H1 (cell line): ENCODE data around the gene PDIA3. TPM values are rescaled to one million over a fixed set of nuclear protein-coding genes. Genes with fewer than 3 reads are reported as not detected.

Experiments used
- CTCF ChIA-PET: fragments of 300-600 bp; sonication (Branson Sonifier 250); formaldehyde crosslinking; loops from one replicate; lab custom pipeline; 2021; ENCODE audit not compliant: partially characterized antibody; lab: Charles Lee
- POLR2A ChIA-PET: fragments of 300-600 bp; sonication (Branson Sonifier 250); formaldehyde crosslinking; loops from one replicate; lab custom pipeline; 2021; ENCODE audit warnings: inconsistent platforms; ENCODE audit not compliant: partially characterized antibody; lab: Charles Lee
- DNase-seq, 2 experiments: peaks; one replicate each; pipeline versions ENCODE4 v3.0.0 to v3.0.0-alpha.2; 2010 to 2022; ENCODE audit warnings: low spot score in 2 of 2, low read depth in 1 of 2, mixed read lengths in 1 of 2
- FAIRE-seq: peaks from 2 replicates; lab custom pipeline; 2011; peaks lifted over from hg19 to GRCh38; lab: Jason Lieb, UNC
- H2AFZ ChIP-seq: 2 replicates; pipeline ENCODE4 v1.8.1; 2012; ENCODE audit warnings: low read length, inconsistent platforms
- H2AK5ac ChIP-seq: 2 replicates; pipeline ENCODE4 v1.6.1; 2013; ENCODE audit warnings: low read depth, low read length
- H2BK120ac ChIP-seq: replicated peaks from 2 replicates; pipeline ENCODE3; 2013; ENCODE audit warnings: low read depth, low read length, inconsistent platforms
- H2BK12ac ChIP-seq: 2 replicates; pipeline ENCODE4 v1.6.1; 2013; ENCODE audit warnings: low read depth, low read length
- H2BK15ac ChIP-seq: 2 replicates; pipeline ENCODE4 v1.6.1; 2013; ENCODE audit warnings: low read length
- H2BK20ac ChIP-seq: 2 replicates; pipeline ENCODE4 v1.6.1; 2013; ENCODE audit warnings: low read length
- H2BK5ac ChIP-seq: 2 replicates; pipeline ENCODE4 v1.6.1; 2013; ENCODE audit warnings: low read depth, low read length
- H3K14ac ChIP-seq: 2 replicates; pipeline ENCODE4 v1.6.1; 2013; ENCODE audit warnings: inconsistent platforms; ENCODE audit not compliant: insufficient read length
- H3K18ac ChIP-seq: 2 replicates; pipeline ENCODE4 v1.6.1; 2013; ENCODE audit warnings: low read length; ENCODE audit errors: extremely low read depth
- H3K23ac ChIP-seq: 2 replicates; pipeline ENCODE4 v1.6.1; 2013; ENCODE audit warnings: inconsistent platforms; ENCODE audit not compliant: insufficient read length
- H3K23me2 ChIP-seq: 2 replicates; pipeline ENCODE4 v1.6.1; 2013; ENCODE audit warnings: low read depth, low read length
- H3K27ac ChIP-seq: 2 replicates; pipeline ENCODE4 v1.6.1; 2011; ENCODE audit warnings: low read depth, low read length, inconsistent platforms
- H3K27me3 ChIP-seq, 4 experiments: replicated peaks in 1 of 4; 1 replicate in 1 of 4; 2 replicates in 3 of 4; pipeline versions ENCODE4 v1.6.1 to v1.8.1; 2011 to 2013; ENCODE audit warnings: low read length in 3 of 4, mild to moderate bottlenecking in 3 of 4, inconsistent platforms in 2 of 4, mixed read lengths in 2 of 4, moderate library complexity in 1 of 4; ENCODE audit not compliant: control insufficient read depth in 3 of 4, insufficient read depth in 3 of 4; ENCODE audit errors: extremely low read depth in 1 of 4
- H3K36me3 ChIP-seq, 4 experiments: 2 replicates each; pipeline versions ENCODE4 v1.6.1 to v1.8.1; 2011 to 2013; ENCODE audit warnings: mild to moderate bottlenecking in 4 of 4, low read length in 3 of 4, moderate library complexity in 2 of 4, control low read depth in 1 of 4, inconsistent platforms in 1 of 4; ENCODE audit not compliant: insufficient read depth in 4 of 4, control insufficient read depth in 2 of 4
- H3K4ac ChIP-seq: replicated peaks from 2 replicates; pipeline ENCODE3; 2013; ENCODE audit warnings: low read length, low read depth, mixed read lengths, inconsistent platforms; ENCODE audit not compliant: insufficient read length
- H3K4me1 ChIP-seq, 4 experiments: replicated peaks in 1 of 4; 1 replicate in 1 of 4; 2 replicates in 3 of 4; pipeline versions ENCODE4 v1.6.1 to v1.8.1; 2011 to 2013; ENCODE audit warnings: low read length in 3 of 4, inconsistent platforms in 2 of 4, mixed read lengths in 1 of 4; ENCODE audit not compliant: insufficient read depth in 4 of 4, control insufficient read depth in 3 of 4
- H3K4me2 ChIP-seq, 2 experiments: 2 replicates each; pipeline versions ENCODE4 v1.6.1 to v1.8.1; 2011 to 2013; ENCODE audit warnings: low read depth in 2 of 2, low read length in 2 of 2, control low read depth in 1 of 2, inconsistent platforms in 1 of 2, mild to moderate bottlenecking in 1 of 2; ENCODE audit not compliant: insufficient read depth in 1 of 2
- H3K4me3 ChIP-seq, 4 experiments: fragments of 200-600, 300-600 bp in 1 of 4; sonication (generic), shearing (Covaris generic), sonication (Bioruptor Twin) in 1 of 4; 2 replicates each; pipeline versions ENCODE4 v1.5.1 to v1.8.1; 2011 to 2016; ENCODE audit warnings: low read length in 4 of 4, low read depth in 3 of 4, control low read depth in 2 of 4, inconsistent platforms in 2 of 4, mild to moderate bottlenecking in 2 of 4, mixed read lengths in 1 of 4, moderate library complexity in 1 of 4; ENCODE audit not compliant: insufficient read depth in 2 of 4; ENCODE audit errors: extremely low read depth in 1 of 4
- H3K56ac ChIP-seq: replicated peaks from 2 replicates; pipeline ENCODE3; 2013; ENCODE audit warnings: low read depth, mild to moderate bottlenecking, mixed read lengths, low read length, inconsistent platforms; ENCODE audit not compliant: insufficient read length
- H3K79me1 ChIP-seq: 2 replicates; pipeline ENCODE4 v1.6.1; 2013; ENCODE audit warnings: low read depth, low read length, control low read depth
- H3K79me2 ChIP-seq, 2 experiments: 2 replicates each; pipeline versions ENCODE4 v1.6.1 to v1.8.1; 2012 to 2013; ENCODE audit warnings: low read length in 2 of 2, mild to moderate bottlenecking in 2 of 2, inconsistent platforms in 1 of 2; ENCODE audit not compliant: insufficient read depth in 2 of 2, control insufficient read depth in 1 of 2
- H3K9ac ChIP-seq, 4 experiments: replicated peaks in 1 of 4; 1 replicate in 1 of 4; 2 replicates in 3 of 4; pipeline versions ENCODE4 v1.6.1 to v1.8.1; 2011 to 2013; ENCODE audit warnings: low read depth in 3 of 4, low read length in 3 of 4, control low read depth in 2 of 4, mild to moderate bottlenecking in 2 of 4, moderate library complexity in 2 of 4, inconsistent platforms in 1 of 4; ENCODE audit errors: extremely low read depth in 1 of 4
- H3K9me3 ChIP-seq, 2 experiments: 2 replicates each; pipeline versions ENCODE4 v1.6.1 to v1.8.1; 2012 to 2013; ENCODE audit warnings: mild to moderate bottlenecking in 2 of 2, moderate library complexity in 2 of 2, control low read depth in 1 of 2, inconsistent platforms in 1 of 2, low read depth in 1 of 2, low read length in 1 of 2, mixed read lengths in 1 of 2; ENCODE audit not compliant: insufficient read depth in 2 of 2
- H4K20me1 ChIP-seq, 2 experiments: replicated peaks in 1 of 2; 2 replicates each; pipeline versions ENCODE3 to v1.8.1; 2011 to 2013; ENCODE audit warnings: inconsistent platforms in 2 of 2, low read length in 2 of 2, mild to moderate bottlenecking in 1 of 2; ENCODE audit not compliant: insufficient read depth in 2 of 2, control insufficient read depth in 1 of 2
- H4K5ac ChIP-seq: 2 replicates; pipeline ENCODE4 v1.6.1; 2013; ENCODE audit warnings: low read length, low read depth, mixed read lengths, inconsistent platforms; ENCODE audit not compliant: insufficient read length
- H4K8ac ChIP-seq: 2 replicates; pipeline ENCODE4 v1.8.0; 2013; ENCODE audit warnings: mild to moderate bottlenecking, moderate library complexity, low read length, inconsistent platforms; ENCODE audit not compliant: insufficient read depth; ENCODE audit errors: extremely low read depth
- H4K91ac ChIP-seq: replicated peaks from 2 replicates; pipeline ENCODE3; 2013; ENCODE audit warnings: low read length, mixed read lengths, inconsistent platforms; ENCODE audit not compliant: insufficient read length
- BACH1 ChIP-seq: IDR thresholded peaks from 2 replicates; pipeline ENCODE4 v1.6.1; 2012; ENCODE audit warnings: low read length, improper control_type of control experiment
- BCL11A ChIP-seq, 2 experiments: IDR thresholded peaks; one replicate each; pipeline ENCODE4 v1.6.1; 2011; ENCODE audit warnings: low read depth in 2 of 2, low read length in 2 of 2, mild to moderate bottlenecking in 2 of 2
- BRCA1 ChIP-seq: IDR thresholded peaks from 2 replicates; pipeline ENCODE4 v1.6.1; 2012; ENCODE audit warnings: low read depth, low read length, improper control_type of control experiment
- CTBP2 ChIP-seq: IDR thresholded peaks from 2 replicates; pipeline ENCODE4 v1.7.0; 2011; ENCODE audit warnings: borderline replicate concordance, mild to moderate bottlenecking, moderate library complexity, mixed read lengths, low read length; ENCODE audit not compliant: insufficient read depth, insufficient read length
- KDM5A ChIP-seq: fragments of 200-600 bp; IDR thresholded peaks from 2 replicates; pipeline ENCODE4 v1.7.1; 2012; ENCODE audit warnings: mild to moderate bottlenecking, low read length, inconsistent platforms, mixed read lengths
- MAFK ChIP-seq: IDR thresholded peaks from 2 replicates; pipeline ENCODE4 v1.6.1; 2012; ENCODE audit warnings: low read depth, mild to moderate bottlenecking, improper control_type of control experiment, low read length
- POLR2AphosphoS5 ChIP-seq: IDR thresholded peaks from 2 replicates; pipeline ENCODE4 v1.6.1; 2011; ENCODE audit warnings: low read depth, low read length
- RAD21 ChIP-seq, 2 experiments: IDR thresholded peaks in 1 of 2; conservative IDR thresholded peaks in 1 of 2; 2 replicates each; pipeline ENCODE4 v1.6.1; 2011; ENCODE audit warnings: low read depth in 2 of 2, low read length in 2 of 2, improper control_type of control experiment in 1 of 2, inconsistent platforms in 1 of 2, mild to moderate bottlenecking in 1 of 2, moderate library complexity in 1 of 2
- SIRT6 ChIP-seq: IDR thresholded peaks from one replicate; pipeline ENCODE4 v1.7.1; 2012; ENCODE audit warnings: low read length, inconsistent platforms
- TAF1 ChIP-seq: IDR thresholded peaks from 2 replicates; pipeline ENCODE4 v1.6.1; 2011; ENCODE audit warnings: mild to moderate bottlenecking, low read depth, low read length
- TAF7 ChIP-seq: optimal IDR thresholded peaks from 2 replicates; pipeline ENCODE3; 2011; ENCODE audit warnings: low read depth, mild to moderate bottlenecking, inconsistent platforms, low read length, moderate library complexity, borderline replicate concordance
- TBP ChIP-seq: IDR thresholded peaks from 2 replicates; pipeline ENCODE4 v1.6.1; 2011; ENCODE audit warnings: low read depth, low read length, improper control_type of control experiment
- TCF12 ChIP-seq: IDR thresholded peaks from 2 replicates; pipeline ENCODE4 v1.6.1; 2011; ENCODE audit warnings: low read depth, mild to moderate bottlenecking, low read length
- TEAD4 ChIP-seq: IDR thresholded peaks from 2 replicates; pipeline ENCODE4 v1.6.1; 2012; ENCODE audit warnings: low read depth, low read length, inconsistent platforms, mixed read lengths
- polyA plus RNA-seq, 7 experiments: library from polyadenylated mRNA; depleted of rRNA in 3 of 7; stranded (reverse) in 5 of 7; unstranded in 2 of 7; fragments of >200 nt in 5 of 7; fragments of 200-250 nt in 2 of 7; gene quantifications; 1 replicate in 5 of 7; 2 replicates in 1 of 7; 4 replicates in 1 of 7; pipeline versions ENCODE4 v1.2.1 to v1.2.3, GENCODE V29; 2011 to 2013; ENCODE audit warnings: missing spikeins in 2 of 7, mixed read lengths in 2 of 7
- total RNA-seq: library from RNA; stranded (reverse); fragmentation: NEBNext Ultra II Directional; extraction: Animal tissue kit (Norgen Biotek cat#: 25700); gene quantifications from 2 replicates; pipeline ENCODE4 v1.2.1, GENCODE V29; 2021
- TF ChIP-seq, protein P1 (sequence below): IDR thresholded peaks from 2 replicates; pipeline ENCODE4 v1.6.1; 2011; ENCODE audit warnings: low read length, improper control_type of control experiment

Gene PDIA3
- total and polyA plus RNA-seq, 2 of the 8 experiments (the other 6 are each of a cell fraction or from before 2014, with no cell fraction given): 90.4 to 655 TPM

DNA sequence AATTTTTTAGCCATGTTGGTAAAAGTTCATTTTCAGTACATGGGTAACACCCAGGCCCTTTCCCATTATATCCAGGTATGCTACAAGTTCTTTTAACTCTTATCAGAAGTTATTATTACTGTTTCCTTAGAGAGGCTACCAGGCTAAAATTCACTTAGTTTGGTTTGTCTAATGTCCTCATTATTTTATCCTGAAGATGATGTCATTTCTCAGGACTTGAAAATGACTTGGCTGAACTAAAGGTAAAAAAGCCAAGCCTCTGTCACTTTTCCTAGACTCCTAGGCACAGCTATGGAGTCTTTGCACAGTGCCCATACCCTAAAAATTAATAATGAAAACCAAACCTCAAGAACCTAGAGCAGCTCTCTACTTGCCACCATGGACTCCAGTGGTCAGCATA is 26.4 kb downstream of the PDIA3 start:
- H2BK12ac ChIP-seq: no peak overlapping the region
- H3K4ac ChIP-seq: no peak overlapping the region
- H2BK15ac ChIP-seq: no peak overlapping the region
- H2AFZ ChIP-seq: no peak overlapping the region
- H3K27me3 ChIP-seq: peaks cover 0 to 2% (median 0%) of the 10 kb centered on the region in 4 experiments; a peak in 2 of 7 replicates
- H3K9ac ChIP-seq: no peak overlapping the region
- no peak overlapping the region for H4K8ac ChIP-seq
- no peak for DNase-seq
- H3K14ac ChIP-seq: no peak overlapping the region
- no peak for TF ChIP-seq KDM5A
- no peak for TF ChIP-seq CTBP2
- TF ChIP-seq BCL11A (IDR thresholded peaks at IDR 0.05; ENCODE audit: low read depth in 2 of 2, low read length in 2 of 2): no peak
- no peak for TF ChIP-seq MAFK
- TF ChIP-seq TEAD4: no peak
- TF ChIP-seq TCF12: no peak
- no peak for TF ChIP-seq BRCA1
- no peak for TF ChIP-seq SIRT6
- no peak for TF ChIP-seq RAD21 (IDR thresholded peaks at IDR 0.05 in 1 of 2, conservative IDR thresholded peaks at IDR 0.05 in 1 of 2; ENCODE audit: low read depth in 2 of 2, low read length in 2 of 2)
- no peak for TF ChIP-seq POLR2AphosphoS5
- TF ChIP-seq BACH1: no peak
- TF ChIP-seq TAF7: no peak
- TF ChIP-seq, protein P1, sequence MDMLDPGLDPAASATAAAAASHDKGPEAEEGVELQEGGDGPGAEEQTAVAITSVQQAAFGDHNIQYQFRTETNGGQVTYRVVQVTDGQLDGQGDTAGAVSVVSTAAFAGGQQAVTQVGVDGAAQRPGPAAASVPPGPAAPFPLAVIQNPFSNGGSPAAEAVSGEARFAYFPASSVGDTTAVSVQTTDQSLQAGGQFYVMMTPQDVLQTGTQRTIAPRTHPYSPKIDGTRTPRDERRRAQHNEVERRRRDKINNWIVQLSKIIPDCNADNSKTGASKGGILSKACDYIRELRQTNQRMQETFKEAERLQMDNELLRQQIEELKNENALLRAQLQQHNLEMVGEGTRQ: no peak
- no peak for TF ChIP-seq TBP
- TF ChIP-seq TAF1: no peak
- no peak overlapping the region for H3K18ac ChIP-seq
- no peaks in the 10 kb centered on the region for H3K79me2 ChIP-seq
- ChIA-PET POLR2A (interaction anchor here (1.6 kb wide), 1 partner anchor 16 kb away, joined by 3 read pairs; no protein-coding TSS in a partner anchor), CTCF (interaction anchor here (0.5 to 3.1 kb wide), 5 partner anchors 14 to 320 kb away, joined by 3 to 24 read pairs (median 3); no protein-coding TSS in a partner anchor)
- H3K4me2 ChIP-seq: no peak overlapping the region
- peaks cover 0 to 3% of the 10 kb centered on the region in 2 experiments for H4K20me1 ChIP-seq
- H3K9me3 ChIP-seq: no peaks in the 10 kb centered on the region
- H2BK120ac ChIP-seq: no peak overlapping the region
- H2BK20ac ChIP-seq: no peak overlapping the region
- H3K4me1 ChIP-seq: peaks cover 0 to 12% (median 5%) of the 10 kb centered on the region in 4 experiments; a peak in 5 of 7 replicates
- no peak overlapping the region for H4K91ac ChIP-seq
- no peak overlapping the region for H3K23ac ChIP-seq
- no peak overlapping the region for H3K56ac ChIP-seq
- FAIRE-seq: no peak
- H3K27ac ChIP-seq: no peak overlapping the region
- H4K5ac ChIP-seq: no peak overlapping the region
- H3K36me3 ChIP-seq: peaks cover 34 to 62% (median 48%) of the 10 kb centered on the region in 4 experiments
- no peaks in the 10 kb centered on the region for H3K79me1 ChIP-seq
- H2BK5ac ChIP-seq: no peak overlapping the region
- no peak overlapping the region for H3K4me3 ChIP-seq
- no peak overlapping the region for H2AK5ac ChIP-seq
- peaks cover 12% of the 10 kb centered on the region for H3K23me2 ChIP-seq
